ENCODE data around the gene DTX3.
"Not testable (repeated sequence)": the region's sequence is repeated elsewhere in the genome, so short reads cannot be mapped to it uniquely, and the experiment has no call there.

The DTX3 gene, protein sequence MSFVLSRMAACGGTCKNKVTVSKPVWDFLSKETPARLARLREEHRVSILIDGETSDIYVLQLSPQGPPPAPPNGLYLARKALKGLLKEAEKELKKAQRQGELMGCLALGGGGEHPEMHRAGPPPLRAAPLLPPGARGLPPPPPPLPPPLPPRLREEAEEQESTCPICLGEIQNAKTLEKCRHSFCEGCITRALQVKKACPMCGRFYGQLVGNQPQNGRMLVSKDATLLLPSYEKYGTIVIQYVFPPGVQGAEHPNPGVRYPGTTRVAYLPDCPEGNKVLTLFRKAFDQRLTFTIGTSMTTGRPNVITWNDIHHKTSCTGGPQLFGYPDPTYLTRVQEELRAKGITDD

DNA sequence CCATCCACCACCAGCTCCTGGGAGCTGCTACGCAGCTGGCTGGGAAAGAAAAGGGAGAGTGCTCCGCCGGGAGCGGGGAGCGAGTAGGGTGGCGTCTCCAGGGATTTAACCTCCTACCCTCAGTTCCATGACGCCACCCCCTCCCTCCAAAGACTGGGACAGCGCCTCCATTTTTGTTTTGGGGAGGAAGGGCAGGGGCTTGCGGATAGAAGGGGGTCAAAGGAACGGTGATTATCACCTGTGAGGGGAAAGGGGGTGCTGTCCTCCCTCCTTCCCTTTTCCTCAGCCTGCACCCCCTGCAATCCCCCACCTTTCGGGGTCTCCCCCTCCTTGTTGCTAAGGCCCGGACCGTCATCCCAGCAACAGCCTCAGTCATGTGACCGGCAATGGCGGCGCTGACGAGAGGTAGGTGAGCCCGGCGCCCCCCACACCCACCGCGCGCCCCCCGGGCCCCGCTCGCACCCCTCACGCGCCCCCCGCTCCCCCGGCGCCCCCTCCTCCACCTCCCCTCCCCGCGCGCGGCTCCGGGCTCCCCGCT lies at the start of gene DTX3:
Gene DTX3, plus strand, starts transcription at position 371 of the 538 bp plus-strand sequence. CDS start 1,694 bp downstream, outside the sequence.
- peak; percentile 12 for DNase-seq (ENCODE audit: low read depth)
- no peak for TF ChIP-seq CTCF (conservative IDR thresholded peaks at IDR 0.05; ENCODE audit: low read depth, low read length)
- H3K4me3 ChIP-seq (ENCODE audit: low read length): peak within 1 kb of the TSS; percentile 91

- no peak for DNase-seq (ENCODE audit: low read depth)
- no peak overlapping the region for H3K4me3 ChIP-seq (ENCODE audit: low read length)
- no peak for TF ChIP-seq CTCF (conservative IDR thresholded peaks at IDR 0.05; ENCODE audit: low read depth, low read length)
Measured at GRCh38 chr12:57554897-57555296, 49.7 kb upstream of the DTX3 start.

GRCh38 chr12:57558864-57559263 lies 45.8 kb upstream of the DTX3 start:
- no peak for DNase-seq (ENCODE audit: low read depth)
- no peak overlapping the region for H3K4me3 ChIP-seq (ENCODE audit: low read length)
- TF ChIP-seq CTCF (conservative IDR thresholded peaks at IDR 0.05; ENCODE audit: low read depth, low read length): no peak

DNA sequence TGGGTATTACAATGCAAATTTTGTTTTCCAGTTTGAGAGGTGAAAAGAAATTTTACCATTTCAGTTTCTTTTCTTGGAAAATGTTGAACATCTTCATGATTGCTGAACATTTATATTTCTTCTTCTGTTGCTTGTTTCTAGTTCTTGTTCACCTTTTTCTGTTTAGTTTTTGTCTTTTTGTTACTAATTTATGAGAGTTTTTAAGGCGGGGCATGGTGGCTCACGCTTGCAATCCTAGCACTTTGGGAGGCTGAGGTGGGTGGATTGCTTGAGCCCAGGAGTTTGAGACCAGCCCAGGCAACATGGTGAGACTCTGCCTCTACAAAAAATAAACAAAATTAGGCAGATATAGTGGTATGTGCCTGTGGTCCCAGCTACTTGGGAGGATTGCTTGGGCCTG lies 44.1 kb upstream of the DTX3 start:
- no peak for DNase-seq (ENCODE audit: low read depth)
- no peak for TF ChIP-seq CTCF (conservative IDR thresholded peaks at IDR 0.05; ENCODE audit: low read depth, low read length)
- H3K4me3 ChIP-seq (ENCODE audit: low read length): no peak overlapping the region

DNA sequence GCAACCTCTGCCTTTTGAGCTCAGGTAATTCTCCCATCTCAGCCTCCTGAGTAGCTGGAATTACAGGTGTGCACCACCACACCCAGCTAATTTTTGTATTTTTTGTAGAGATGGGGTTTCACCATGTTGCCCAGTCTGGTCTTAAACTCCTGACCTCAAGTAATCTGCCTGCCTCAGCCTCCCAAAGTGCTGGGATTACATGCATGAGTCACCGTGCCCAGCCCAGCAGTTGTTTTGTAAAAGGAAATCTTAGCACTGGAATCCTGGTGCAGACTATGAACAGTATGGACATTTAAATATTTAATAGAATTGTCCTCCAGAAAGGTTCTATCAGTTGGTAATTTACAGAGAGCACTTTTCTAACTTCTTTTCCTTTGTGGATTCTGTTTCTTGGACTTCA lies 43.5 kb upstream of the DTX3 start:
- DNase-seq (ENCODE audit: low read depth); H3K4me3 ChIP-seq (ENCODE audit: low read length): not testable (repeated sequence)

GRCh38 chr12:57563358-57563757 lies 41.3 kb upstream of the DTX3 start:
- DNase-seq (ENCODE audit: low read depth): no peak
- TF ChIP-seq CTCF (conservative IDR thresholded peaks at IDR 0.05; ENCODE audit: low read depth, low read length): no peak
- no peak overlapping the region for H3K4me3 ChIP-seq (ENCODE audit: low read length)

- no peak for DNase-seq (ENCODE audit: low read depth)
- no peak for TF ChIP-seq CTCF (conservative IDR thresholded peaks at IDR 0.05; ENCODE audit: low read depth, low read length)
- no peak overlapping the region for H3K4me3 ChIP-seq (ENCODE audit: low read length)
Measured at GRCh38 chr12:57564178-57564740, 40.4 kb upstream of the DTX3 start.
